ENCODE measurements around the gene NCK2. TPM values are rescaled to one million over a fixed set of nuclear protein-coding genes. Genes with fewer than 3 reads are reported as not detected.

Gene NCK2
- total and polyA plus RNA-seq, 12 donors: 18.5 to 45.1 (median 29.0) TPM

GRCh38 chr2:105747991-105748390 lies 3.3 kb downstream of the NCK2 start:
- TF ChIP-seq CTCF (IDR thresholded peaks at IDR 0.05): no peak

GRCh38 chr2:105748566-105748965 lies 3.9 kb downstream of the NCK2 start:
- Histone ChIP-seq H3K9me3 (no peaks in the 10 kb centered on the region), H3K27ac (peak overlapping the region in 3 of 10 donors; percentile 1 to 94 (median 16)), H3K4me3 (no peak overlapping the region), H3K27me3 (no peaks in the 10 kb centered on the region), H3K4me1 (peaks cover 13 to 79% (median 65%) of the 10 kb centered on the region in 9 donors), H3K36me3 (no peaks in the 10 kb centered on the region)
- intact Hi-C loops (cut with DNase I): loop anchor here in 6 of 10 donors (2.0 to 10.0 kb wide), 9 partner anchors 66 to 336 kb away; no protein-coding TSS in a partner anchor
- TF ChIP-seq CTCF (IDR thresholded peaks at IDR 0.05): peak in 4 of 9 donors; percentile 10 to 29 (median 15)
- 62 to 71% methylated on average over 1 of the region's 1 CpG for WGBS, 2 donors
- no peak for ATAC-seq
- no peak for DNase-seq

More at GRCh38 chr2:105747991-105748390, 3.3 kb downstream of the NCK2 start:
- peak overlapping the region in 2 of 10 donors; percentile 69 to 88 for H3K4me3 ChIP-seq
- 54 to 58% methylated on average over 4 of the region's 4 CpGs for WGBS, 2 donors
- DNase-seq: no peak
- peaks cover 13 to 77% (median 62%) of the 10 kb centered on the region in 9 donors for H3K4me1 ChIP-seq
- H3K36me3 ChIP-seq: no peaks in the 10 kb centered on the region
- ATAC-seq: no peak
- no peaks in the 10 kb centered on the region for H3K9me3 ChIP-seq
- peak overlapping the region in 5 of 10 donors; percentile 9 to 94 (median 20) for H3K27ac ChIP-seq
- intact Hi-C loops (cut with DNase I): loop anchor here in 6 of 10 donors (2.0 to 10.0 kb wide), 9 partner anchors 67 to 337 kb away; no protein-coding TSS in a partner anchor
- no peaks in the 10 kb centered on the region for H3K27me3 ChIP-seq

GRCh38 chr2:105749583-105750400 lies 5.1 kb downstream of the NCK2 start:
- peak in 1 of 8 donors; percentile 20 for ATAC-seq
- H3K27ac ChIP-seq: peak overlapping the region in 1 of 10 donors; percentile 94
- no peak for DNase-seq
- H3K27me3 ChIP-seq: no peaks in the 10 kb centered on the region
- no peaks in the 10 kb centered on the region for H3K9me3 ChIP-seq
- intact Hi-C loops (cut with DNase I): loop anchor here in 6 of 10 donors (2.0 to 10.0 kb wide), 9 partner anchors 65 to 335 kb away; no protein-coding TSS in a partner anchor
- peaks cover 13 to 84% (median 69%) of the 10 kb centered on the region in 9 donors for H3K4me1 ChIP-seq
- TF ChIP-seq CTCF (IDR thresholded peaks at IDR 0.05): no peak
- H3K36me3 ChIP-seq: no peaks in the 10 kb centered on the region
- 89 to 91% methylated on average over 18 of the region's 18 CpGs for WGBS, 2 donors
- peak overlapping the region in 1 of 10 donors; percentile 7 for H3K4me3 ChIP-seq

GRCh38 chr2:105750735-105751134 lies 6.0 kb downstream of the NCK2 start:
- 95 to 96% methylated on average over 4 of the region's 4 CpGs for WGBS, 2 donors
- ATAC-seq (no peak), DNase-seq (no peak)
- H3K4me1 ChIP-seq: peaks cover 15 to 93% (median 78%) of the 10 kb centered on the region in 9 donors
- no peaks in the 10 kb centered on the region for H3K9me3 ChIP-seq
- peak overlapping the region in 1 of 10 donors; percentile 55 for H3K27ac ChIP-seq
- TF ChIP-seq CTCF (IDR thresholded peaks at IDR 0.05): no peak
- no peak overlapping the region for H3K4me3 ChIP-seq
- no peaks in the 10 kb centered on the region for H3K36me3 ChIP-seq
- intact Hi-C loops (cut with DNase I): loop anchor here in 1 of 10 donors (10.0 kb wide), 1 partner anchor 334 kb away; no protein-coding TSS in a partner anchor
- H3K27me3 ChIP-seq: no peaks in the 10 kb centered on the region

All from heart right ventricle (tissue), 16 donors.